Uterus (tissue), 2 donors: ENCODE results near the gene MED17.

Source experiments
- POLR2A ChIP-seq, 2 donors: fragments of 450-650 bp; IDR thresholded peaks; one replicate each; pipeline ENCODE4 v1.6.1; 2016; ENCODE audit warnings: antibody characterized with exemption in 2 of 2, mild to moderate bottlenecking in 1 of 2, moderate library complexity in 1 of 2
- TF ChIP-seq, protein P1 (sequence below), 4 experiments: fragments of 200-600 bp in 2 of 4; fragments of 450-650 bp in 2 of 4; sonication (generic) in 2 of 4; IDR thresholded peaks; one replicate each; pipeline ENCODE4 v1.5.1; 2016 to 2019; ENCODE audit warnings: antibody characterized with exemption in 4 of 4, mild to moderate bottlenecking in 2 of 4, moderate library complexity in 1 of 4

DNA sequence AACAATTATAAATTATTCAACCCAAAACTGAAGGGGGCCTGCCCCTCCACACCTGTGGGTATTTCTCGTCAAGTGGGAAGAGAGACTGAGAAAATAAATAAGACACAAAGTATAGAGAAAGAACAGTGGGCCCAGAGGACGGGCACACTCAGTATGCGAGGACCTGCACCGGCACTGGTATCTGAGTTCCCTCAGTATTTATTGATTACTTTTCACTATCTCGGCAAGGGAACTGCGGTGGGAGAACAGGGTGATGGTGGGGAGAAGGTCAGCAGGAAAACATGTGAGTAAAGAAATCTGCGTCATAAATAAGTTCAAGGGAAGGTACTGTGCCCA, 39.4 kb upstream of the MED17 start:
- TF ChIP-seq, protein P1, sequence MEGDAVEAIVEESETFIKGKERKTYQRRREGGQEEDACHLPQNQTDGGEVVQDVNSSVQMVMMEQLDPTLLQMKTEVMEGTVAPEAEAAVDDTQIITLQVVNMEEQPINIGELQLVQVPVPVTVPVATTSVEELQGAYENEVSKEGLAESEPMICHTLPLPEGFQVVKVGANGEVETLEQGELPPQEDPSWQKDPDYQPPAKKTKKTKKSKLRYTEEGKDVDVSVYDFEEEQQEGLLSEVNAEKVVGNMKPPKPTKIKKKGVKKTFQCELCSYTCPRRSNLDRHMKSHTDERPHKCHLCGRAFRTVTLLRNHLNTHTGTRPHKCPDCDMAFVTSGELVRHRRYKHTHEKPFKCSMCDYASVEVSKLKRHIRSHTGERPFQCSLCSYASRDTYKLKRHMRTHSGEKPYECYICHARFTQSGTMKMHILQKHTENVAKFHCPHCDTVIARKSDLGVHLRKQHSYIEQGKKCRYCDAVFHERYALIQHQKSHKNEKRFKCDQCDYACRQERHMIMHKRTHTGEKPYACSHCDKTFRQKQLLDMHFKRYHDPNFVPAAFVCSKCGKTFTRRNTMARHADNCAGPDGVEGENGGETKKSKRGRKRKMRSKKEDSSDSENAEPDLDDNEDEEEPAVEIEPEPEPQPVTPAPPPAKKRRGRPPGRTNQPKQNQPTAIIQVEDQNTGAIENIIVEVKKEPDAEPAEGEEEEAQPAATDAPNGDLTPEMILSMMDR (IDR thresholded peaks at IDR 0.05): no peak
- TF ChIP-seq POLR2A (IDR thresholded peaks at IDR 0.05): no peak
